ENCODE measurements around the gene FTCD. TPM values are rescaled to one million over a fixed set of nuclear protein-coding genes. Genes with fewer than 3 reads are reported as not detected.
"Not testable (repeated sequence)": the region's sequence is repeated elsewhere in the genome, so short reads cannot be mapped to it uniquely, and the experiment has no call there.

FTCD gene
- under 1 TPM in 1 of 2 donors, not detected in 1; 0.27 TPM for total RNA-seq

DNA sequence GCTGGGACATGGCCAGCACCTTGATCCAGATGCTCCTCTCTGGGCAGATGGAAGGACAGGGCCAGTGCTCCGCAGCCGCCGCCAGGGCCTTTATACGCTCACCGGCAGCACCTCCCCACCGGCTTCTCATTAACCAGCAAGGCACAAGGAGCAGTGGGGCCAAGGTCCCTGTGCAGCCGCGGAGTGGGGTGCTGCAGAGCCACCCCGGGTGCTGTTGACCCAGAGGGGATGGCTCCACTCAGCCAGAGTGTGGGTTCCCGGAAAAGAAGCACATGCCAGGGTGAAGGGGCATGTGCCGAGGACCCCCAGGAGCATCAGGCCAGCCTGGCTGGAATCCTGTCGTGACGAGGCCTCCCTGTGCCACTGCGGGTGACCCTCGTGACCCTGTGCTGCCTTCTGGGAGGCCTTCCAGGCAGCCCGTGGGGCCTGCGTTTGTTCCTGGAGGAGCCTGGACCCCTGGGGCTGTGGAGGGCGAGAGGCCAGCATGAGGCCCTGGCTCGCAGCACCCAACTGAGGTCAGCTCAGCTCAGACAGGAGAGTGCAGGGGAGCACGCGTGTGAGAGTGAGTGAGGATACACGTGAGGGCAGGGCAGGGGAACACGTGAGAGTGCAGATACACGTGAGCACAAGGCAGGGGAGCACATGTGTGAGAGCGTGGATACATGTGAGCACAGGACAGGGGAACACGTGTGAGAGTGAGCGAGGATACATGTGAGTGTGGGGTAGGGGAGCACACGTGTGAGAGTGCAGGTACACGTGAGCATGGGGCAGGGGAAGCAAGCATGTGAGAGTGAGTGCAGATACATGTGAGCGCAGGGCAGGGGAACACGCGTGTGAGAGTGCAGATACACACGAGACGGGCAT, at the start of gene FTCD:
FTCD (minus strand) TSS at position 66 of the 864 bp plus-strand sequence; CDS start at position 10, 56 bp downstream.
- ATAC-seq (ENCODE audit: insufficient number of reproducible peaks, low FRiP score, low read depth) (no peak), DNase-seq (ENCODE audit: low spot score) (no peak)
- no peak within 1 kb of the TSS for H3K4me3 ChIP-seq
- peaks cover 0 to 8% of the 10 kb centered on the region in 2 donors for H3K4me1 ChIP-seq (ENCODE audit: control insufficient read depth in 1 of 2, low read depth in 2 of 2)
- H3K27me3 ChIP-seq (replicated peaks; ENCODE audit: insufficient read depth), result no peaks in the 10 kb centered on the region
- H3K27ac ChIP-seq, result no peak within 1 kb of the TSS
- H3K36me3 ChIP-seq, result no peaks in the 10 kb centered on the region
- TF ChIP-seq, protein P1, sequence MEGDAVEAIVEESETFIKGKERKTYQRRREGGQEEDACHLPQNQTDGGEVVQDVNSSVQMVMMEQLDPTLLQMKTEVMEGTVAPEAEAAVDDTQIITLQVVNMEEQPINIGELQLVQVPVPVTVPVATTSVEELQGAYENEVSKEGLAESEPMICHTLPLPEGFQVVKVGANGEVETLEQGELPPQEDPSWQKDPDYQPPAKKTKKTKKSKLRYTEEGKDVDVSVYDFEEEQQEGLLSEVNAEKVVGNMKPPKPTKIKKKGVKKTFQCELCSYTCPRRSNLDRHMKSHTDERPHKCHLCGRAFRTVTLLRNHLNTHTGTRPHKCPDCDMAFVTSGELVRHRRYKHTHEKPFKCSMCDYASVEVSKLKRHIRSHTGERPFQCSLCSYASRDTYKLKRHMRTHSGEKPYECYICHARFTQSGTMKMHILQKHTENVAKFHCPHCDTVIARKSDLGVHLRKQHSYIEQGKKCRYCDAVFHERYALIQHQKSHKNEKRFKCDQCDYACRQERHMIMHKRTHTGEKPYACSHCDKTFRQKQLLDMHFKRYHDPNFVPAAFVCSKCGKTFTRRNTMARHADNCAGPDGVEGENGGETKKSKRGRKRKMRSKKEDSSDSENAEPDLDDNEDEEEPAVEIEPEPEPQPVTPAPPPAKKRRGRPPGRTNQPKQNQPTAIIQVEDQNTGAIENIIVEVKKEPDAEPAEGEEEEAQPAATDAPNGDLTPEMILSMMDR (IDR thresholded peaks at IDR 0.05), result no peak
- no peaks in the 10 kb centered on the region for H3K9me3 ChIP-seq

GRCh38 chr21:46205166-46205565, 49.8 kb upstream of the FTCD start:
- Histone ChIP-seq H3K4me1 (ENCODE audit: control insufficient read depth in 1 of 2, low read depth in 2 of 2) (no peaks in the 10 kb centered on the region), H3K27ac (no peak overlapping the region), H3K36me3 (peaks cover 56% of the 10 kb centered on the region), H3K9me3 (no peaks in the 10 kb centered on the region), H3K27me3 (replicated peaks; ENCODE audit: insufficient read depth) (no peaks in the 10 kb centered on the region), H3K4me3 (no peak overlapping the region)
- TF ChIP-seq, protein P1 (IDR thresholded peaks at IDR 0.05), result no peak
- no peak for ATAC-seq (ENCODE audit: insufficient number of reproducible peaks, low FRiP score, low read depth)
- no peak for DNase-seq (ENCODE audit: low spot score)

GRCh38 chr21:46203203-46203600, 47.8 kb upstream of the FTCD start:
- Histone ChIP-seq H3K9me3 (no peaks in the 10 kb centered on the region), H3K27me3 (replicated peaks; ENCODE audit: insufficient read depth) (no peaks in the 10 kb centered on the region), H3K4me3 (no peak overlapping the region), H3K27ac (no peak overlapping the region), H3K36me3 (peaks cover 40% of the 10 kb centered on the region), H3K4me1 (ENCODE audit: control insufficient read depth in 1 of 2, low read depth in 2 of 2) (no peaks in the 10 kb centered on the region)
- TF ChIP-seq, protein P1 (IDR thresholded peaks at IDR 0.05), result no peak
- DNase-seq (ENCODE audit: low spot score), result no peak
- no peak for ATAC-seq (ENCODE audit: insufficient number of reproducible peaks, low FRiP score, low read depth)

GRCh38 chr21:46202592-46203202, 47.3 kb upstream of the FTCD start:
- Histone ChIP-seq H3K9me3 (no peaks in the 10 kb centered on the region), H3K27ac (no peak overlapping the region), H3K4me1 (ENCODE audit: control insufficient read depth in 1 of 2, low read depth in 2 of 2) (no peaks in the 10 kb centered on the region), H3K36me3 (peaks cover 36% of the 10 kb centered on the region), H3K4me3 (no peak overlapping the region), H3K27me3 (replicated peaks; ENCODE audit: insufficient read depth) (no peaks in the 10 kb centered on the region)
- TF ChIP-seq, protein P1 (IDR thresholded peaks at IDR 0.05), result no peak
- DNase-seq (ENCODE audit: low spot score) (no peak), ATAC-seq (ENCODE audit: insufficient number of reproducible peaks, low FRiP score, low read depth) (no peak)

DNA sequence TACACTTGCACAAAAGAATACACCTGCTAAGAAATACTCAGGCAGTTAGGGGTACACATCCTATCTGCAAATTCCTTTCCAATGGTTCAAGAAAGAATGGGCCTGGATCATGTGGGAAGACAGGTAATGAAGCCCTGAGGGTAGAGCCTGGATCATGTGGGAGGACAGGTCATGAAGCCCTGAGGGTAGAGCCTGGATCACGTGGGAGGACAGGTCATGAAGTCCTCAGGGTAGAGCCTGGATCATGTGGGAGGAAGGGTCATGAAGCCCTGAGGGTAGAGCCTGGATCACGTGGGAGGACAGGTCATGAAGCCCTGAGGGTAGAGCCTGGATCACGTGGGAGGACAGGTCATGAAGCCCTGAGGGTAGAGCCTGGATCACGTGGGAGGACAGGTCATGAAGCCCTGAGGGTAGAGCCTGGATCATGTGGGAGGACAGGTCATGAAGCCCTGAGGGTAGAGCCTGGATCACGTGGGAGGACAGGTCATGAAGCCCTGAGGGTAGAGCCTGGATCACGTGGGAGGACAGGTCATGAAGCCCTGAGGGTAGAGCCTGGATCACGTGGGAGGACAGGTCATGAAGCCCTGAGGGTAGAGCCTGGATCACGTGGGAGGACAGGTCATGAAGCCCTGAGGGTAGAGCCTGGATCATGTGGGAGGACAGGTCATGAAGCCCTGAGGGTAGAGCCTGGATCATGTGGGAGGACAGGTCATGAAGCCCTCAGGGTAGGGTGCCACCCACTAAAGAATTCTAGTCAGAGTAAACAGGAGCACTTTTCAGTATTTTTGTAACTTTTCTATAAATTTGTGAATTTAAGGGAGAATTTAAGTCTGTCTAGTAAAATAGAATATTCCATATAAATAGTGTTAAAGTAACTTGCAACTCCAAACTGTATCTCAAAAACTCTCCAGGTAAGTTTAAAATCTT, 45.8 kb upstream of the FTCD start:
- not testable (repeated sequence) for H3K27ac ChIP-seq; H3K4me3 ChIP-seq; ATAC-seq (ENCODE audit: insufficient number of reproducible peaks, low FRiP score, low read depth); H3K4me1 ChIP-seq (ENCODE audit: control insufficient read depth in 1 of 2, low read depth in 2 of 2); H3K27me3 ChIP-seq (replicated peaks; ENCODE audit: insufficient read depth); H3K9me3 ChIP-seq; DNase-seq (ENCODE audit: low spot score)
- peaks cover 37% of the 10 kb centered on the region for H3K36me3 ChIP-seq

All from thoracic aorta (tissue), 2 donors.